IPS DF 6.9 (cell line): ENCODE data around the gene FAT1.

Source experiments
- DNase-seq: peaks from one replicate; pipeline ENCODE4 v3.0.0-alpha.2; 2013; ENCODE audit warnings: low read depth, low spot score
- H3K27ac ChIP-seq: one replicate; pipeline ENCODE4 v1.5.1; 2013; ENCODE audit warnings: low read length, control low read depth
- H3K27me3 ChIP-seq: 2 replicates; pipeline ENCODE4 v1.6.1; 2013; ENCODE audit warnings: mild to moderate bottlenecking, low read length; ENCODE audit not compliant: control insufficient read depth, insufficient read depth
- H3K36me3 ChIP-seq: 2 replicates; pipeline ENCODE4 v1.6.1; 2013; ENCODE audit warnings: low read length; ENCODE audit not compliant: control insufficient read depth, insufficient read depth
- H3K4me1 ChIP-seq: 2 replicates; pipeline ENCODE4 v1.6.1; 2013; ENCODE audit warnings: low read length; ENCODE audit not compliant: control insufficient read depth, insufficient read depth
- H3K4me3 ChIP-seq: 2 replicates; pipeline ENCODE4 v1.5.1; 2013; ENCODE audit warnings: mild to moderate bottlenecking, low read length
- H3K9me3 ChIP-seq: 2 replicates; pipeline ENCODE4 v1.6.1; 2013; ENCODE audit warnings: low read length, inconsistent platforms; ENCODE audit not compliant: control insufficient read depth, insufficient read depth
- WGBS: extraction: QIAGEN DNeasy Blood & Tissue Kit; methylation state at CpG from one replicate; pipeline ENCODE4 v1.1.7; 2013; ENCODE audit warnings: mixed read lengths, missing lambda C conversion rate; ENCODE audit not compliant: insufficient read length, insufficient coverage; 5-methylcytosine and 5-hydroxymethylcytosine counted together

FAT1 gene, protein sequence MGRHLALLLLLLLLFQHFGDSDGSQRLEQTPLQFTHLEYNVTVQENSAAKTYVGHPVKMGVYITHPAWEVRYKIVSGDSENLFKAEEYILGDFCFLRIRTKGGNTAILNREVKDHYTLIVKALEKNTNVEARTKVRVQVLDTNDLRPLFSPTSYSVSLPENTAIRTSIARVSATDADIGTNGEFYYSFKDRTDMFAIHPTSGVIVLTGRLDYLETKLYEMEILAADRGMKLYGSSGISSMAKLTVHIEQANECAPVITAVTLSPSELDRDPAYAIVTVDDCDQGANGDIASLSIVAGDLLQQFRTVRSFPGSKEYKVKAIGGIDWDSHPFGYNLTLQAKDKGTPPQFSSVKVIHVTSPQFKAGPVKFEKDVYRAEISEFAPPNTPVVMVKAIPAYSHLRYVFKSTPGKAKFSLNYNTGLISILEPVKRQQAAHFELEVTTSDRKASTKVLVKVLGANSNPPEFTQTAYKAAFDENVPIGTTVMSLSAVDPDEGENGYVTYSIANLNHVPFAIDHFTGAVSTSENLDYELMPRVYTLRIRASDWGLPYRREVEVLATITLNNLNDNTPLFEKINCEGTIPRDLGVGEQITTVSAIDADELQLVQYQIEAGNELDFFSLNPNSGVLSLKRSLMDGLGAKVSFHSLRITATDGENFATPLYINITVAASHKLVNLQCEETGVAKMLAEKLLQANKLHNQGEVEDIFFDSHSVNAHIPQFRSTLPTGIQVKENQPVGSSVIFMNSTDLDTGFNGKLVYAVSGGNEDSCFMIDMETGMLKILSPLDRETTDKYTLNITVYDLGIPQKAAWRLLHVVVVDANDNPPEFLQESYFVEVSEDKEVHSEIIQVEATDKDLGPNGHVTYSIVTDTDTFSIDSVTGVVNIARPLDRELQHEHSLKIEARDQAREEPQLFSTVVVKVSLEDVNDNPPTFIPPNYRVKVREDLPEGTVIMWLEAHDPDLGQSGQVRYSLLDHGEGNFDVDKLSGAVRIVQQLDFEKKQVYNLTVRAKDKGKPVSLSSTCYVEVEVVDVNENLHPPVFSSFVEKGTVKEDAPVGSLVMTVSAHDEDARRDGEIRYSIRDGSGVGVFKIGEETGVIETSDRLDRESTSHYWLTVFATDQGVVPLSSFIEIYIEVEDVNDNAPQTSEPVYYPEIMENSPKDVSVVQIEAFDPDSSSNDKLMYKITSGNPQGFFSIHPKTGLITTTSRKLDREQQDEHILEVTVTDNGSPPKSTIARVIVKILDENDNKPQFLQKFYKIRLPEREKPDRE (N-terminal part only)

DNA sequence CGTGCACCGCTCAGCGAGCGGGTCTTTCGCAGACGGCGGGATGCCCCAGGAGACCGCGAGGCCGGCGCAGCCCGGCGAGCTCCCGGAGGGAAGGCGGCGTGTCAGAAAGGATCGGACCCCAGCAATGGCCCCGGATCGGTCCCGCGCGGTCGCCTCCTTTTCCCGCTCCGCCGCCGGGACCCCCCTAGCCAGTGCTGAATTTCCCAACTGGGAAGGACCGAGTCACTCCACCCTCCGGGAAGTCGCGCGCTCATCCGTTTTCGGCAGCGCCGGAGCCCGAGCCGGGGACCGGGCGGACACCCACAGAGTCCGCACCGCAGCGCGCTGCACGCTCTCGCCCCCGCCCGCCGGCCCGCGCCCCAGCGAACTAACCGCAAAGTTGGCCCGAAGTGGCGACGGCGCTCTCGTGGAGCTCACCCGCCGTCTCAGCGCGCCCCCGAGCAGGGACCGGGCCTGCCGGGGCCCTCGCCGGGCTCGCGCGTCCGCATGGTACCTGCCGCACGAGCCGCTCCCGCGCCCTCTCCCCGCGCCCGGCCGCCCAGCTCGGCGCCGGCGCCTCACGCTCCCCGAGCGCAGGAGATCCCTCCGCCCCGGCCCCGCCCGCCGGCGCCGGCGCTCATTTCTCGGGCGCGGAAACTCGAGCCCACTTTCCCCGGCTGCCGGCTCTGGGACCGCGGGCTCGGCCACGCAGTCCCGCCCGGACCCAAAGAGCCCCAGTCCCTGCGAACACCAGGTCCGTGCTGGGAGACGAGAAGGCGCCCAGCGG is at the start of gene FAT1:
Gene FAT1 (minus strand): TSS at position 565 of the 766 bp plus-strand sequence. CDS start 14,029 bp downstream, outside the sequence.
- Histone ChIP-seq H3K9me3 (no peaks in the 10 kb centered on the region), H3K4me1 (peaks cover 4% of the 10 kb centered on the region; the same call in 1 of the 2 replicates), H3K27me3 (no peaks in the 10 kb centered on the region), H3K27ac (no peak within 1 kb of the TSS), H3K36me3 (no peaks in the 10 kb centered on the region), H3K4me3 (peak within 1 kb of the TSS; percentile 66)
- WGBS, result no CpG with 5 or more reads among the region's 112 CpGs
- DNase-seq, result no peak

DNA sequence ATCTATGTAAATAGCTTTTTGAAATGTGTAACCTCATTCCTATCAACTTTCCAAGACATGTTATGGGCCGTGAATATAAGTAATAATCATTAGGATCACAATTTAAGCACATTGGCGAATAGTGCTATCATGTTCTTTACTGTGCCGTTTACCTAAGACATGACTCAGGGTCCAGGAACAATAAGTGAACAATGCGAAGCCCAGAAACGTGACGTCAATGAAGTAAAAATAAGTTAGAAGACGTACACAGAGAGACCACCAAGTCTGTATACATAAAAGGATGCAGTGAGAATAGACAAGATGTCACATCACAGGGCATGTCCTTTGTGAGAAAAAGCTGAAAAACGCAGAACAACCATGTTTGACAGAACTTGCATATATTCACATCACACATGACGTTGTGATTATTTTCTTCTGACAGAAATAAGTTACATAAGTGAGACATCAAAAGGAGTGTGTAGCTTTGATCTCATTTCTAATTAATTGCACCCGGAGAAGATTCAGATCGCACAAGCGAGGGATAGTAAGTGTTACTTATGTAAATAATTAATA is 49.4 kb upstream of the FAT1 start:
- Histone ChIP-seq H3K27me3 (0 out of 2 replicates have a peak, but pooled peaks cover 1% of the 10 kb centered on the region), H3K4me3 (no peak overlapping the region), H3K36me3 (no peaks in the 10 kb centered on the region), H3K4me1 (no peaks in the 10 kb centered on the region), H3K9me3 (no peaks in the 10 kb centered on the region), H3K27ac (no peak overlapping the region)
- no CpG with 5 or more reads among the region's 12 CpGs for WGBS
- no peak for DNase-seq

DNA sequence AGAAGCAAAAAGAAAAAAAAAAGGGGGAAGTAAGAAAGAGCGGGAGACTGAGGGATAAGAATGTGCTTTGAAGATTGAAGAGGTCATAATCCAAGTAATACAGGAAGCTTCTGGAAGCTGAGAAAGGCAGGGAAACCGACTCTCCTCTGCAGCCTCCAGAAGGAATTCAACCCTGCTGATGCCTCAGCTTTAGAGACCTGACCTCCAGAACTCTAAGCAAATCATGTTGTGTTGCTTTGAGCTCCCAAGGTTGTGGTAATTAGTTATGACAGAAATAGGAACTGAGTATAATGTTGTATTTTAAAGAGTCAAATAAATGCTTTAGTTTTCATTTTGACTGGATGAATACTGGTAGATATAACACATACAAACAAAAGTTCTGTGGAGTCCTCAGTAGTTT is 48.0 kb upstream of the FAT1 start:
- no peaks in the 10 kb centered on the region for H3K4me1 ChIP-seq
- no peak for DNase-seq
- H3K36me3 ChIP-seq, result no peaks in the 10 kb centered on the region
- no peaks in the 10 kb centered on the region for H3K27me3 ChIP-seq
- H3K27ac ChIP-seq, result no peak overlapping the region
- no peaks in the 10 kb centered on the region for H3K9me3 ChIP-seq
- no peak overlapping the region for H3K4me3 ChIP-seq
- WGBS, result no CpG with 5 or more reads among the region's 2 CpGs

DNA sequence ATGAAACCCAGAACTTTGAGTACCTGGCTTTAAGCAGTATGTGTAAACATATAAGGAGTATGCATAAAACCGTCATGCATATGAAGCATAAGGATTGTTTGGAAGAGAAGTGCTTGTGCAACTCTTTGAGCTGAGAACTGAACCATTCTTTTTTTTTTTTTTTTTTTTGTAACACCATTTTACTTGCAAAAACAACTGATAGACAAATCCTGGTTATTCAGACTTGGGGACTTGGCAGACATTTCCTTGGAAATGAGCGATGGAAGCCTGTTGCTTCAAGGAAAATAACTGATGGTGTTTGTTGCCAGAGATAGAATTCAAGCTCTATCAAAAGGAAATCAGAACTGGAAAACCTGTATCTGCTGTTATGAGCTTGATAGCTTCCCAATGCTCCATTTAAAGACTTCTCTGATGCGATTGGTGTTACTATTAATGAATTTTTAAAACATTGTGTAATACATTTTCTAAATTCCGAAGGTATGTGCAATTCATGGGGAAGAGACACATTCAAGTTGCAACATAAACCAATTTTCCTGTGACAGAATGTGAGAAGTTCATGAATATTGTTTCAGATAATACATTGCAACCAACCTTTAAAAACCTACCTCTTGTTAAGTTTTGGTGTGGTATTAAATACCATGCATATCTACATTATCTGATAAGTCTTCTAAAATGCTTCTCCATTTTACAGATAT is 47.0 kb upstream of the FAT1 start:
- H3K4me3 ChIP-seq, result no peak overlapping the region
- WGBS, result no CpG with 5 or more reads among the region's 4 CpGs
- no peaks in the 10 kb centered on the region for H3K27me3 ChIP-seq
- H3K36me3 ChIP-seq, result no peaks in the 10 kb centered on the region
- no peak overlapping the region for H3K27ac ChIP-seq
- H3K4me1 ChIP-seq, result no peaks in the 10 kb centered on the region
- no peak for DNase-seq
- no peaks in the 10 kb centered on the region for H3K9me3 ChIP-seq

DNA sequence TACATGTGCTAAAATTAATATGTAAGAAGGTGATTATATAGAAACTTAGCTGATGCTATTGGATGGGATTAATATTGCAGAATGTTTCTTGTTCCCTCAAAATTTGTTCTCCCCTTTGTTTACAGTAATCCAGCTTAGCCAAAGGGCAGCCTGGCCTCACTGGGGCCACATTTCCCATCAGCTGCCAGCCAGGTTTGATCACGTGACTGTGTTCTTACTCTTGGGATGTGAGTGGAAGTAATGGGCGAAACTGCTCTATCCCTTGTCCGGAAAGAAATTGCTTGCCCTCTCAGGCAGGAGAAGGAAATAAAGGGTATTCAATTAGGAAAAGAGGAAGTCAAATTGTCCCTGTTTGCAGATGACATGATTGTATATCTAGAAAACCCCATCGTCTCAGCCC is 44.1 kb upstream of the FAT1 start:
- Histone ChIP-seq H3K4me3 (no peak overlapping the region), H3K4me1 (no peaks in the 10 kb centered on the region; the same call in 1 of the 2 replicates), H3K27me3 (no peaks in the 10 kb centered on the region), H3K36me3 (no peaks in the 10 kb centered on the region), H3K27ac (no peak overlapping the region), H3K9me3 (no peaks in the 10 kb centered on the region)
- no CpG with 5 or more reads among the region's 4 CpGs for WGBS
- DNase-seq, result no peak

DNA sequence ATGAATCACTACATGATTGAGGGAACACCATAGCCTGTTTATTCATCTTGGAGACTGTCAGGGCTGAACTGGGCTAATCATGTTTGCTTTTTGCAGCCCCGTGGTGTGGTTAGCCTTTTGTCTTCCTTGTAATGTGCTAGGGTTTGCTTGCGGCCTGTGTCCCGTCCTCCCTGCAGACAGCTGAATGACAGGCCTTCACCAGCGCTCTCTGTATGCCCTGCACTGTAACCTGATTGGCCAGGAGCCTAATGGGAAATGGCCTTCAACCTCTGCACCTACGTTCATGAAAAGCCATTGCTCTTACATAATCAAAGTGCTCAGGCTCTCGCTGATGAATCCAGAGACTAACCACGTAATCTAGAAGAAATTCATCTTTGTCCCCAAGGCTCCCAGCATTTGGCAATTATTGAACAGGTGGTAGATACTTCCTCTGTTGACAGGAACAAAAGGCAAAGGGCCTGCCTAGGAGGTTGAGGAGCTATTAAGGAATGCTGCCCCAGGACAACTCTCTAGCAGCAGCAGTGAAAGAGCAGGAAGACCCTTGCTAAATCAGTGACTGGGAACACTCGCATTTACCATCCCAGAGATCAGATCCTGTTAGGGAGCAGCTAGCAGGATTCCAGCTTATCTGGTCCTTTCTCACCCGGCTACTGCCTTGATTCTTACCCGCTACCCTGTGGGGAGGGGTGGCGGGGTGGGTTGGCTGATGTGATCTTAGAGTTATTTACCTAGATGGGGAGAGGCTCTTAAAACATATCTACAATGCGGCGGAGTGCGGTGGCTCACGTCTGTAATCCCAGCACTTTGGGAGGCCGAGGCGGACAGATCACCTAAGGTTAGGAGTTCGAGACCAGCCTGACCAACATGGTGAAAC is 42.3 kb upstream of the FAT1 start:
- no peak overlapping the region for H3K4me3 ChIP-seq
- no peak overlapping the region for H3K27ac ChIP-seq
- no CpG with 5 or more reads among the region's 18 CpGs for WGBS
- H3K36me3 ChIP-seq, result no peaks in the 10 kb centered on the region
- DNase-seq, result no peak
- no peaks in the 10 kb centered on the region for H3K9me3 ChIP-seq
- H3K27me3 ChIP-seq, result no peaks in the 10 kb centered on the region
- no peaks in the 10 kb centered on the region; the same call in 1 of the 2 replicates for H3K4me1 ChIP-seq

DNA sequence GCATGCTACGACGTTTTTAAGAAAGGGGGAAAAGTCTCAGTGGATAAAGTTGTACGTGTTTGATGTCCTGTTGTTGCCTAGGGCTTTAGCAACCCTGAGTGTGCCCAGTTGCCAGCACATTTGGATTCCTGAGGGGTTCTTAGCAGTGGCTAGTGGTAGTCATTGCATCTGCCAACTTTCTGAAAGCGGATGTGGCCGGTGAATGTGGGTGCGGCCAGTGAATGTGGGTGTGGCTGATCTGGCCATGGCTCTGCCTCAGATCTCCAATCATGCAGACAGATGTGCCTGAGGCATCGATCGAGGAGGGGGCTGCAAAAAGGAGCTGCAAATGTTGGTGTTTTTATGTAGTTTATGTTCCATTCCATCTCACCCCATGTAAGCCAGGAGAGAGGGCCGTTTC is 41.5 kb upstream of the FAT1 start:
- Histone ChIP-seq H3K4me3 (no peak overlapping the region), H3K27ac (no peak overlapping the region), H3K27me3 (no peaks in the 10 kb centered on the region), H3K36me3 (no peaks in the 10 kb centered on the region), H3K9me3 (no peaks in the 10 kb centered on the region), H3K4me1 (no peaks in the 10 kb centered on the region; the same call in 1 of the 2 replicates)
- no peak for DNase-seq
- WGBS, result no CpG with 5 or more reads among the region's 9 CpGs

DNA sequence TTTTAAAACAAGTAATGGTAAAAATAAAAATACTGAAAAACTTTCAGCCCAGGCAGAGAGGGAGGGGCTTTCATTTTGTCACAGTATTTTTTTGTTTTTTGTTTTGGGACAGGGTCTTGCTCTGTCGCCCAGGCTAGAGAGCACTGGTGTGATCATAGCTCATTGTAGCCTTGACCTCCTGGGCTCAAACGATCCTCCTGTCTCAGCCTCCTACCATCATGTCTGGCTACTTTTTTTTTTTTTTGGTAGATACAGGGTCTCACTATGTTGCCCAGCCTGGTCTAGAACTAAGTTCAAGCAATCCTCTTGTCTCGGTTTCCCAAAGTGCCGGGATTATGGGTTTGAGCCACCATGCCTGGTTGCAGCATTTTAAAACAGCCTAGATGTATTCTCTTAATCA is 40.8 kb upstream of the FAT1 start:
- Histone ChIP-seq H3K4me1 (no peaks in the 10 kb centered on the region; the same call in 1 of the 2 replicates), H3K27ac (no peak overlapping the region), H3K36me3 (no peaks in the 10 kb centered on the region), H3K4me3 (no peak overlapping the region), H3K9me3 (no peaks in the 10 kb centered on the region), H3K27me3 (no peaks in the 10 kb centered on the region)
- no peak for DNase-seq
- WGBS, result no CpG with 5 or more reads among the region's 4 CpGs
